NCI-H1417 (cell line): ENCODE measurements around the gene CALN1.
A peak's percentile ranks its signal among the peaks of the same experiment; 100 is the strongest.

ENCODE experiments used
- DNase-seq, 3 experiments: peaks; one replicate each; lab custom pipeline; 2025; lab: John Stamatoyannopoulos, UW

CALN1 gene

DNA sequence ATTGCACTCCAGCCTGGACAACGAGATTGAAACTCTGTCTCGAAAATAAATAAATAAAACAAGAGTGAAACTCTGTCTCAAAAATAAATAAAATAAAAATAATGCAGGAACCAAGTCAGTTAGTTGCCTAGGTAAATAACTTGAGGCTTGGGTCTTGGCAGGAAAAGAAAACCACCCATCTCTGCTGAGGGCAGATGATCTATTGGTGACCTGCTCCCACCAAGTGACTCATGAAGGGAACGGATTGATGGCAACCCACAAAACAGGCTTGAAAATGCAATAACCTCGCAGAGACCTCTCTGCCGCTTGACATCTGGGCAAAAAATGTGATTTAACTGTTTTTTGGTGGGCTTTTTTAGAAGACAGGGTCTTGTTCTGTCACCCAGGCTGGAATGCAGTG is 86.6 kb downstream of the CALN1 start:
- no peak for DNase-seq

DNA sequence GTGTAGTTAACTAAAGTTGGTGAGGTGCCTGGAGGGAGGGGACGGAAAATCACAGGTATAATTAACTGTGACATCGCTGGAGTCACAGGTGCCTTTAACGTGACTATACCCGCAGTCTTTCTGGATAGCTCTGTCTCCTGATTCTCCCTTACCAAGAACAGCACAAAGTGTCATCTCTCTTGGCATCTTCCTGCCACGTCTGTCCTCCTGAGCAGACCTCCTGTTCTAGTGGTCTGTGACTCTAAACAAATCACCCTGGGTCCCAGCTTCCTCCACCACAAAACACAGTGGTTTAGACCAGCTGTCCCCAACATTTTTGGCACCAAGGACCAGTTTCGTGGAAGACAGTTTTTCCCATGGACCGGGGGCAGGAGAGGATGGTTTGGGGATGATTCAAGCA is 90.5 kb downstream of the CALN1 start:
- DNase-seq = no peak

DNA sequence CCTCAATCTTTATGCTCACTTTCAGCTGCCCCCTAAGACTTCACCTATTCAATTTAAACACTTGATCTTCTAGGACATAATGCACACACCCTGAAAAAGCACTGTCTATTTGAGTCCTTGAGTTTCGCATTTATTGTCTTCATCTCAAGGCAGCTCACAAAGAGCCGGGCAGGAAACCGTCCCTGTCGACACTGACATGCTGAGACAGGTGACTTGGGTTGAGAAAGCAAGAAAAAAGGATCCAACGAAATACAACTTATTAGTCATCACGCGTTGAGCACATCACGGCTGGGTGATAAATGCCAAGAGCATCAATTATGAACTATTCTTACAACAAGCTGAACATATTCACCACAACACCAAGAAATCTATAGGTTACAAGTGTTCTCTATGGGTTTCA is 91.1 kb downstream of the CALN1 start:
- peak in 1 of 3 experiments; percentile 76 for DNase-seq

DNA sequence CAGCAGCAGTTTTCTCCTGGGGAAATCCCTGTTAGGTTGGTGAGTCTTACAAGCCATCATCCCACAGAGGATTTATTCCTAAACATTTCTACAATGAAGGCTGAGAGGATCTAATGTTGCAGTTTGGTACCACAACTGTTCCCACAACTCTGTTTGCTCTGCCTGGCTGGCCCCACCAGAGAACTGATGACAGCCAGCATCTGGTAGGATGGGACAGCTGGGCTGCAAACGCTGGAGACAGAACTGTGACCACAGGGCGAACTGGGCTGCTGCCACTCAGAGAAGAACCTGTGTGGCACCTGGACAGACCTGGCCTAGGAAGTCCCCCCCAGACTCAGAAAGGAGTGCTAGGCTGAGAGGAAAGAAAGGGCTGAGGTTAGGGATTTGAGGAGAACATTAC is 94.8 kb downstream of the CALN1 start:
- no peak for DNase-seq

DNA sequence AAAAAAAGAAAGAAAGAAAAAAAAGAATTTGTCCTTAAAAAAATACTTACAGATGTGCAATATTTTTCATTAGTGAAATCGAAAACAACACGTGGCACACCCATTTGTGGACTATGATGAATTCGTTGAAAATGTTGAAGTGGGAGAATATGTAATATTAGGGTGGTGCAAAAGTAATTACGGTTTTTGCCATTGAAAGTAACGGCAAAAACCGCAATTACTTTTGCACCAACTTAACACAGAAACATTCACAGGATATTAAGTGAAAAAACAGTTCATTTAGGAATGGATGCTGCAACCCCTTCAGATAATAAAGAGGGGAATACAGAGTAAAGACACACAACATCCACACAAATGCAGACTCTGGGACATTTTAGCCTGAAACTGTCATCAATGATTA is 96.0 kb downstream of the CALN1 start:
- DNase-seq = peak in 1 of 3 experiments; percentile 32

DNA sequence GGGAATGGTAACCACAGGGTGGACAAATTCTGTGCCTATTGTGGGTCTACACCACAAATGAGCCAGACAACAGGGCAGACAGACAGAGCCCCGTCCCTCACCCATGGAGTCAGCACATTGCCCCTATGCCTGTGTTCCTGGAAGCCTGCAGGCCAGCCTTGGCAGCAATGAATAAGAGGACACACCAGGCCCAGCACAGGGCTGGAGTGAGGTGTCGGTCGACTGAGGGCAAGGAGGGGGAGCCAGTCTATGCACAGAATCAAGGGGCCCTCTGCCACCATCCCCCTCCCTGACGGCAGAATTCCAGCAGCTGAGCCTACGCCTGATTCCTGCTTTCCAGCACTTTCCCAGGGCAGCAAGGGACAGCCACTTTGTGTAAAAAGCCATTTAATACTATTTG is 98.2 kb downstream of the CALN1 start:
- no peak for DNase-seq

DNA sequence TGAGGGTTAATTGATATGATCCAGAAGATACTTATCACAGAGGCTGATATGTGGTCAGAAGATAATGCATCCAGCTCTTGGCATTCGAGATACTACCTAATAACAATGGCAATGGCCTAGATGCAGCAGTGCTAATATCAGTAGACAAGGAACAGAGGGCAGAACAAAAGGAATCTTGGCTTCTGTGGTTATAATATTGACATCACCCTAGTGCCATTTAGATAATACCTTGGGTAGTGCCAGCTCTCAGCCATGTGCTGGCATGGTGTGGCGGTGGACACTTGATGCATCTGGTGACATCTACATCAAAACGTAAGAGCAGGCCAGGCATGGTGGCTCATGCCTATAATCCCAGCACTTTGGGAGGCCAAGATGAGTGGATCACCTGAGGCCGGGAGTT is 101.8 kb downstream of the CALN1 start:
- DNase-seq = no peak

DNA sequence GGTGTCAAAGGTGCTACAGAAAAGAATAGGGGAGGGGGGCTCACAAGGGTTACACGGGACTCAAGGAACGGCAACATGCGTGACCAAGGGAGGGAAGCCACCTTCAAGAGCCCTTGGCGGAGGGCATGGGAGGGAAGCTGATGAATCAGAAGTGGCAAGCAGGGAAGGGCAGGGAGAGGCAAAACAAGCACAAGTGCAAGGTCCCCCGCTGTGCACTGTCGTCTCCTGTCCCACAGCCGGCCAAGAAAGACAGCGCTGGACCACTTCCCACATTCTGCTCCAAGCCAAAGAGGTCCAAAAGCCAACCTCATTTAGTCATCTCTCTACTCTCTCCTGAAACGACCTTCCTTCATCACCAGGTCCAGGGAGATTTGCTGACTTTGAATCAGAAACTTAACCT is 102.7 kb downstream of the CALN1 start:
- DNase-seq = peak in 1 of 3 experiments; percentile 12

DNA sequence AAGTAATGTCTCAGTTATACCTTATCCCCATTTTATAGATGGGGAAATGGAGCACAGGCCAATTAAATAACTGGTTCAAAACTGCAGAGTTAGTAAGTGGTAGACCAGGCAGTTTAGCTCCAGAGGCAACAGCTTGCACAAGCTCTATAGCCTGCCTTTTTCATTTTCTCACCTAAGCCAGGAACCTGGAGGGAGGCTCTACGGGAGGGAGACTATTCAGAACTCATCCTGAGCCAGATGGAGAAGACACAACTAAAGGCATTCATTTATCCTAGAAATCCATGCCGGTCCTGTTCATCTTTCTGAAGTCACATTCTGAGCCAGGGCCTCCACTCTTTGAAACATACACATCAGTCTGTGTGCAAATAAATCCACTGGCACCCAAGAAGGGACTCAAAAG is 103.2 kb downstream of the CALN1 start:
- DNase-seq = no peak

DNA sequence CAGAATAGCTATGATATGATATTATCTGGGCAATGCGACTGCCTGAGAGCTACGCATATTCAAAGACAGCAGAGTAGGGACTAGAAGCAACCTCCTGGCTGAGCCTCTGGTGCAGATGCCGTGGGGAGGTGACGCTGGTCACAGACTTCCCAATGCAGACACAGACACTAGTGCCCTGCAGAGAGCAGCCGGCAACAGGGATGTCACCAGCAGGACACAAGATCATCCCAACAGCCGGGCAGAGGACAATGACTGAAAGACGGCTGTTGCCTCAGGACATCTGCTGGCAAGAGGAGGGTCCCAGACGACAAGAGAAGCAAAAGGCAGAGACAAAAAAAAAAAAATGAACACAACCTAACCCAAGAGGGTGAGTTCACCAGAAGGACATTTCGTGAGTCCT is 104.6 kb downstream of the CALN1 start:
- DNase-seq = no peak

DNA sequence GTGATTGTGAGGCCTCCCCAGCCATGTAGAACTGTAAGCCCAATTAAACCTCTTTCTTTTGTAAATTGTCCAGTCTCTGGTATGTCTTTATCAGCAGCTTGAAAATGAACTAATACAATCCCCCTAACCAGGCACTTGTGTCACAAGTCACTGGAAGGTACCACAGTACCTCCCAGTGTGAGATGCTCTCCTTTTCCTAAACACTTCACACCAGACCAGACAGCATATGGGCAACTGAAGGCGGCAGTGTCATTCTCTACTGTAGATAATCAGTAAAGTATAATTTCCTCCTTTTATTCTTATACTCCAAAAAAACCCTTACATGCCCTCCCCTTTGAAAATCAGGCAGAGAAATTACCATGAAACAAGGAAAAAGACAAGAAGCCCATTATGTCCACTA is 113.2 kb downstream of the CALN1 start:
- DNase-seq = no peak

DNA sequence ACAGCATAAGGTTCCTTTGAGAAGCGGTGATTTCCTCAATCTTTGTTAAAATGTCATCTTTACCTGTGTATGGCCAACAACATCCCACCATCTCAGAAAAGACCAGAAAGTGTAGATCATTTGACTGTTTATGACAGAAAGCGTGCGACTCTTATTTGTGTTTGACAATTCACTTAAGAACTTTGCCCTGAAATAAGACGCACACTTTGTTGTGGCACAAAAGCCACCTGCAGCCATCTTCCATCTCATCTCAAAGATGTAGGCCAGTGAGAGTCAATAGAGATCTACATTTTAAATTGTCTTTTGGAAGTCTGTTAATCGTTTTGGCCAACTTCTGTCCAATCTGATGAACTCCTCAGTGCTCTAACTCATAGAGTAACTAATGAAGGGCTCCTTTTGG is 114.0 kb downstream of the CALN1 start:
- no peak for DNase-seq

DNA sequence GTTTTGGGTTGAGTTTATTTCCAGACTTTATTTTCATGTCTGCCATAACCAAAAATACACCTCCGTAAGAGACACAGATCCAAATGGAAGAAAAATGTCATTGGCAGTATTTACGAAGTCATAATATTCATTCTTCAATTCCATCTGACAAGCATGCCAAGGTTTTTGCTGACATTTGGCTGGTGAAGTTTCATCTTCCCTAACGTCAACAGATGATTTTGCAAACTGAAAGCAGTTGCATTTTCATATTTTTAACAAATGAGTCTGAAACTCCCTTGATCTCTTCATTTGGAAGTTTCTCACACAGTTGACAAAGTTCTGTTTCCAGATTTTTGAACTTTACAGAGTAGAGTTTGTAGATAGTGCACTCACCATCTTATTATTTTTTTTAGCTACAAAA is 114.5 kb downstream of the CALN1 start:
- no peak for DNase-seq

DNA sequence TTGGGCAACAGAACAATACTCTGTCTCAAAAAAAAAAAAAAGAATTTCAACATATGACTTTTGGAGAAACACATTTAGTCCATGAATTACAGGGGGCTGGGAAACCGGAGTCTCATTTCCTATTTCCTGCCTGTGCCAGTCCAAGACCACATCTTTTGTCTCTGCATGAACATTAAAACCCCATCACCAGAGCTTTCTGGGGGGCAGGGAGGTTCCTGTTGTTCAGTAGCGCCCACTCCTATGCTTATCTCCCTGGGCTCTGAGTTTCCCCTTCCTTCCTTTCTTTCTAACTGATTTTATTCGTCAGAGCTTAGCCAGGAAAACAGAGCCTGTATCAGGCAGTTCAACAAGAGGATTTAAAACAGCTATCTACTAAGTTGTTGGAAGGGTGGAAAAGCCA is 119.3 kb downstream of the CALN1 start:
- no peak for DNase-seq

DNA sequence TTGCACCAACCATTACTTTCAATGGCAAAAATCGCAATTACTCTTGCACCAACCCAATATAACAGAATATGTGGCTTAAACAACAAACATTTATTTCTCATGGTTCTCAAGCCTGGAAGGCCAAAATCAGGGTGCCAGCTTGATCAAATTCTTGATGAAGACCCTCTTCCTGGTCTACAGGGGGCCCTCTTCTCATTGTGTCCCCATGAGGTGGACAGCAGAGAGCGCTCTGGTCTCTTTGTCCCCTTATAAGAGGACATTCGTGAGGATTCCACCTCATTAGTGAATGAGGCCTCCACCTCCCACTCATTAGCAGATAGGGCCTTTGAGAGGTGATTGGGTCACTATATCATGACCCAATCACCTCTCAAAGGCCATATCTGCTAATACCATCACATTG is 120.0 kb downstream of the CALN1 start:
- no peak for DNase-seq

DNA sequence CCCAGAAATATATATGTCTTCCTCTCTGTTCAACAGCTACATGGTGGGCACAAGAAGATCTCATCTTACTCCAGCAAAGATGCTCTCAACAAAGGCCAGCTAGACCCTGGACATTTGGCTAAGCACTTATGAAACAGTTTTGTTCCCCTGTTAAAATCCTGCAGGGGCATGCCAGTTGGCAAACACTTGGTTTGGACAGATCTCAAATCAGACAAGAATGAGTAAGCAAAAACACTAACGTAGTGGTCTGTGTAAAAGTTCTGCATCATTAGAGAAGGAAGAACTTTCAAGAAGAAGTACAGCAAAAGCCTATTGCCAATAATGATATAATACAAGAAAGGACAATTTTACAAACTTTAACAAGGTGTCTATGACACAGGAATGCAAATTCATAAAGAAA is 125.6 kb downstream of the CALN1 start:
- no peak for DNase-seq

DNA sequence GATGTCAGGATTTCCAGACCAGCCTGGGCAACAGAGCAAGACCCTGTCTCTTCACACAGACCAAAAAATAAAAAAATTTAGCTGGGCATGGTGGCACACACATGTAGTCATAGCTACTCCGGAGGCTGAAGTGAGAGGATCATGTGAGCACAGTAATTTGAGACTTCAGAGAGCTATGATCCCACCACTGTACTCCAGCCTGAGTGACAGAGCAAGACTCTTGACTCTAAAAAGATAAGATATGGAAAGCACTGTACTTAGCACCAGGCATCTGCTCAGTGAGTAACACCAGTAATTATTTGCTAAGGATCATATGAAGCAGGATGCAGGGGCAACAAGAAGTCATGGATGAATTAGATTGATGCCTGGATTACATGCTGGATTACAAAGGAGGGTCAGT is 128.8 kb downstream of the CALN1 start:
- no peak for DNase-seq

DNA sequence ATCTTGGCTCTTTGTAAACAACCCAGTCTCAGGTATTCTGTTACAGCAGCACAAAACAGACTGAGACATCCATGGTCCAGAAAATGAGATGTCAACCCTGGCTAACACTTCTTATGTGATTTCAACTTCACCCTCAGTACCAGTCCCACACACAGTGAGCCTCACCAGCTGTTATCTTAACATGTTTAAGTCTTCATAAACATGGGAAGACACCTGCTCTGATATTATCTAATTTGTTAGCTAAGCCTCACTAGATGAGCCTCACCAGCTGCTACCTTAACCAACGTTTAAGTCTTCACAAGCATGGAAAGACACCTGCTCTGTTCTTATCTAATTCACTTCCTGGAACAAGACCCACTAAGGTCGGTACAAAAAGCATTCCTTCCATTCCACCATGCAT is 130.8 kb downstream of the CALN1 start:
- no peak for DNase-seq

DNA sequence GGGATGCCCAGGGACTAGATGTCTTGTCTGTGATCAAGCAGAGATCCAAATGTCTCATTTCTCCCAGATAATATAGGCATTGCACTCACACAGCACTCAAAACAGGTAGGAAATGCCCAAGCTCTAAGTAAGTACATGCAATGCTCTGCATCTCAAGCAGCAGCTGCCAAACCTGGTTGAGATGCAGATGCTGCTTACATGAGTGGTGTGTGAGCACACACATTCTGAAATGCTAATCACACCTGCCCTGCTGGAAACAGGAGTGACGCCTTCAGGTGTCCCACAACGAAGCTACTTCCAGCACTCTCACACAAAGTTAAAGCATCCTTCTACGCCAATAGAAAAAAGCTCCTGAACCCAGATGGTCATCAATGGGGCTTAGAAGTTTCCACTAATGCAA is 132.9 kb downstream of the CALN1 start:
- no peak for DNase-seq

DNA sequence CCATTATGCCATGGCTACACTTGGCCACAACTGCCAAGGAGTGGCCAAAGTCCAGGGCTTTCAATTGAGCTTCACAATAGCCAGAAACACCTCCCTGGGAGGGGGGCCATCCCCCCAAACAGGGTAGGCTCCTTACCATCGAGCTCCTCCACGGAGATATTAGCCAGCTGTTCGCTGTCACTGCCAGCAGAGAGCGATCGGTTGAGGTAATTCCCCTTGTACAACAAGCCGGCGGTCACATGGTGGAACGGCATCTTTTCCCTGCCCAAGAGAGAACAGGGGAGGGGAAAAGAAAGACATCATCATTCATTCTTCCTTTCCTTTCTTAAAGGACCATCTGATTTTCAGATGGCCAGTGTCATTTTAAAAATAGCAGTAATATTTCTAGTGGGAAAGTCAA is 133.6 kb downstream of the CALN1 start:
- DNase-seq = no peak

DNA sequence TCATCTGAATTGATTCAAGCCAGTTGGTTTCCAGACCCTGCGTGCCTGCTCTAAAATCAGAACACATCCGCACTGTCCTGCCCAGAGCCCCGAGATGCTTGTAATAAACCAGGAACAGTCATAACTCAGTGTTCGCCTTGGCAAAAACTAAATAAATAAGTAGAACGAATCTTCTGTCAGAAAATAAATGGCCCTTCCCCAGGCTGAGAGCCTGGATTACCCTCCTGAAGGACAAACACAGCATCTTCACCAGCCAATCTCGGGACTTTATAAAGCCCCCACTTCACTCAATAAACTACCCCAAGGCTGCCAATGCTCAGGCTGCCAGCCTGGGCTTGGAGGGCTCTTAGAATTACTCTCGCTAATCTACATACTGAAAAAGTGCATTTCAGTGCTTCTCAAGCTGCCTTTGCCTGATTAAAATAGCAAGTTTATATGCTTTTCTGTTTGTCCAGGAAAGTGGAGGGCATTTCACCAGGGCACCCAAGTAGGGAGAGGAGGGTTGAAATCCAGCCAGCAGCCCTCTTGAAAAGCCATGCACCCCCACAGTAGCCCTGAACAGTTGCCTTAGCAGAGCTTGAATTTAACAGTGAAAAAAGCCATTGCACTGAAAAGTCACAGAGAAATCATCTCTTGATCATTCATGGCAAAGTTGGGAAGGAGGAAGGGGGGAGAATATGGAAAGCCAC is 136.6 kb downstream of the CALN1 start:
- no peak for DNase-seq

DNA sequence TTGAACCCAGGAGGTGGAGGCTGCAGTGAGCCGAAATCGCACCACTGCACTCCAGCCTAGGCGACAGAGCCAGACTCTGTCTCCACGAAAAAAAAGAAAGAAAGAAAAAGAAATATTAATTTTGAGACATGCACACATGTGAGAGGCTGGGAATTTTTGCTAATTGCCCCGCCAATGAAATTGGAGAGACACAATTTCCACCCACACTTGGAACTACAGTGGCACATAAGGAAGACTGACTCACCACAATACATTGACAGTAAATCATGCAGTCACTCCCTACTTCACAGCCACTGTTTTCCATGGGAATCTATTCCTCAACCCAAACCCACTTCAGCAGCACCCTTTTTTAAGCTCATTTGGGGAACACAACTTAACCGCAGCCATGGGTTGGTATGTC is 139.7 kb downstream of the CALN1 start:
- DNase-seq = no peak

DNA sequence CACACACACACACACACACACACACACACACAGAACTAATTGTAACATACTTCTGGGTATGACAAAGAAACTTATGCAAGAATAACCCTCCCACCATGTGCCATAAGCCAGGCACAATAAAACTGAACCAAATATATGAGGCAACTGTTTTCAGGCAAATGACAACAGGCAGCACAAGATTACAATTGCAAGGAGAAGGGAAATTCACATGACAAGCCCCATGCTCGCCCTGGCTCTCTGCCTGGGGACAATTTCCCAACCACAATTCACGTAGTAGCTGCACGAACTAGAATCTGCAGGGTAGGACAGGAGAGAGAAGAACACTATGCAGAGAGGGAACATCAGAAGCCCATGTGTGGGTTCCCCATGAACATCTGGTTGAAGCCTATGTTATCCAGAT is 143.3 kb downstream of the CALN1 start:
- DNase-seq = no peak

DNA sequence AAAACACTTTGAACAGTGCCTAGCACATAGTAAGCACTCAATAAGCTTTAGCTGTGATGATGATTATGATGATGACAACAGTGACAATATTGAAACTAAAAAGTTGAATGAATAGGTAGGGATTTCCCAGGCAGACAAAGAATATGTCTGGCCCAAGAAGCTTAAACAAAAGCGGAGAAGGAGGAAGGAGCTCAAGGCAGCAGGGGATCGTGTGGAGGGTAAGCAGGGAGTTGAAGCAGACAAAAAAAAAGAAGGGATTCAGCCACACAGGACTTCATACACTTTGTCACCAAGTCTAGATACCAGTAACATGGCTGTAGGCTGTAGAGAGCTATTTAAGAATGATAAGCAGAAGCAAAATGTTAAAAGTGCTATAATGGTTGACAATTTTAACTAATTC is 144.0 kb downstream of the CALN1 start:
- no peak for DNase-seq

DNA sequence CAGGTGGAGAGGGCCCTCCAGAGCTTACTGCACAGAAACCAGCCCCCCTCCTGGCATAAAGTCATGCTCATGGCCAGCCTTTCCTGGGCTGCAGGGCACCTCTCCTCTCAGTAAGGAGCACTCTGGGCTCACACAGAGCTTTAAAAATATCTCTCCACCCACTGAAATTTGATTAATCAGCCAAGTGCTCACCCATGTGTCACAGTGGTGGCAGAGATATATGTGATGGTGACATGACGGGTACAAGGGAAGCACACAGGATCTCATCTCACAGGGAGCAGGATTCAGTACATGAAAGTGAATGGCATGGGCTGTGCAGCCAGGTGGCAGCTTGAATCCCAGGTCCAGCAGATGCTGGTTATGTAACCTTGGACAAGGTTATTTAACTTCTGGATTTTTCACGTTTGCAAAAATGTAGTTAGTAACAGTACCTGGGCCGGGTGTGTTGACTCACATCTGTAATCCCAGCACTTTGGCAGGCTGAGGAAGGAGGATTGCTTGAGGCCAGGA is 144.8 kb downstream of the CALN1 start:
- DNase-seq = no peak
